IPS DF 6.9 (cell line): ENCODE results near the gene PDE12.

ENCODE experiments used
- DNase-seq: peaks from one replicate; pipeline ENCODE4 v3.0.0-alpha.2; 2013; ENCODE audit warnings: low read depth, low spot score
- H3K27ac ChIP-seq: one replicate; pipeline ENCODE4 v1.5.1; 2013; ENCODE audit warnings: low read length, control low read depth
- H3K27me3 ChIP-seq: 2 replicates; pipeline ENCODE4 v1.6.1; 2013; ENCODE audit warnings: mild to moderate bottlenecking, low read length; ENCODE audit not compliant: control insufficient read depth, insufficient read depth
- H3K36me3 ChIP-seq: 2 replicates; pipeline ENCODE4 v1.6.1; 2013; ENCODE audit warnings: low read length; ENCODE audit not compliant: control insufficient read depth, insufficient read depth
- H3K4me1 ChIP-seq: 2 replicates; pipeline ENCODE4 v1.6.1; 2013; ENCODE audit warnings: low read length; ENCODE audit not compliant: control insufficient read depth, insufficient read depth
- H3K4me3 ChIP-seq: 2 replicates; pipeline ENCODE4 v1.5.1; 2013; ENCODE audit warnings: mild to moderate bottlenecking, low read length
- H3K9me3 ChIP-seq: 2 replicates; pipeline ENCODE4 v1.6.1; 2013; ENCODE audit warnings: low read length, inconsistent platforms; ENCODE audit not compliant: control insufficient read depth, insufficient read depth
- WGBS: extraction: QIAGEN DNeasy Blood & Tissue Kit; methylation state at CpG from one replicate; pipeline ENCODE4 v1.1.7; 2013; ENCODE audit warnings: mixed read lengths, missing lambda C conversion rate; ENCODE audit not compliant: insufficient read length, insufficient coverage; 5-methylcytosine and 5-hydroxymethylcytosine counted together

PDE12 gene

DNA sequence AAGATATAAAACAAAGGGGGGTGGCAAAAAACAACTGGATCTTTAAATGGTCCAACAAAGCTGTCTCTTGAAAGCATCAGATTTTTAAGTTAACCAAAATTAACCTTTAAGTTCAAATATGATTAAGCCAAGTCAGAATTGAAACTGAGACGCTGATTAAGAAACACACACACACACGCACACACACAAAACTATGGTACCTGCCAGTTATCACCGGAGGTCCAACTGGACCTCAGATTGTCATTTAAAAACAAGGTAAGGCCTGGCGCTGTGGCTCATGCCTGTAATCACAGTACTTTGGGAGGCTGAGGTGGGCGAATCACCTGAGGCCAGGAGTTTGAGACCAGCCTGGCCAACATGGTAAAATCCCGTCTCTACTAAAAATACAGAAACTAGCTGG, 30.7 kb downstream of the PDE12 start:
- Histone ChIP-seq H3K27me3 (no peaks in the 10 kb centered on the region), H3K4me1 (no peaks in the 10 kb centered on the region), H3K4me3 (no peak overlapping the region), H3K9me3 (no peaks in the 10 kb centered on the region), H3K36me3 (no peaks in the 10 kb centered on the region; the same call in 1 of the 2 replicates), H3K27ac (no peak overlapping the region)
- WGBS, result no CpG with 5 or more reads among the region's 6 CpGs
- no peak for DNase-seq

DNA sequence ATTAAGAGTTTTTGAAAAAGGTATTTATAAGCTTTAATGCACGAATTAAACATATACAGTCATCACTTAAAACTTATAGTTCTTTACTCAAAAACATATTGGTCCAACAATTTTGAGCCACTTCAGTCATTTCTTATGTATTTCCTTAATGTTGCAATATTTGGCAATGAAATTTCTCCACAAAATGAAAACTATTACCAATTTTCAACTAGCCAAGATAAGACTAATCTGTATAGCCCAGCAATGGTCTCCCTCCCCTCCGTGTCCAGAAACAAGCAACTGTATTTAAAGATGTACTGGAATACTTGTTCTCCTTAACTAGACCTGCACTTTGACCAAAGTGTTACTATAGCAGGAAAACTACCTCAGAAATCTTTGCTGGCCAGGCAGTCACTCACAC, 31.8 kb downstream of the PDE12 start:
- no peak overlapping the region for H3K27ac ChIP-seq
- H3K27me3 ChIP-seq, result no peaks in the 10 kb centered on the region
- no peaks in the 10 kb centered on the region; the same call in 1 of the 2 replicates for H3K36me3 ChIP-seq
- H3K9me3 ChIP-seq, result no peaks in the 10 kb centered on the region
- H3K4me1 ChIP-seq, result no peaks in the 10 kb centered on the region
- DNase-seq, result no peak
- H3K4me3 ChIP-seq, result no peak overlapping the region
- no CpG with 5 or more reads among the region's 2 CpGs for WGBS

DNA sequence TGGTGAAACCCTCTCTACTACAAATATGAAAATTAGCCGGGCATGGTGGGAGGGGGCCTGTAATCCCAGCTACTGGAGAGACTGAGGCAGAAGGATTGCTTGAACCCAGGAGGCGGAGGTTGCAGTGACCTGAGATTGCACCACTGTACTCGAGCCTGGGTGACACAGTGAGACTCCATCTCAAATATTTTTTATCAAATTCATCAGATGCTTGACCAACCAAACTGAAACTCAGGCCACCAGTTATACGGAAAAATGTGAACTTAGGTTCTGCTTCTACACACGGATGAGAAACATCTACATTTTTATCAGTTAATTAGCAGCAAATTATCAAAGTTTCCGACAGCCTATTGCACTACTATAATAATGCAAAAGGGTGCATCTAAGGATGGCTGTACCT, 36.2 kb downstream of the PDE12 start:
- H3K9me3 ChIP-seq, result no peaks in the 10 kb centered on the region
- no peaks in the 10 kb centered on the region for H3K36me3 ChIP-seq
- H3K4me1 ChIP-seq, result no peaks in the 10 kb centered on the region
- no peaks in the 10 kb centered on the region for H3K27me3 ChIP-seq
- no peak overlapping the region for H3K4me3 ChIP-seq
- no peak overlapping the region for H3K27ac ChIP-seq
- no CpG with 5 or more reads among the region's 6 CpGs for WGBS
- DNase-seq, result no peak

DNA sequence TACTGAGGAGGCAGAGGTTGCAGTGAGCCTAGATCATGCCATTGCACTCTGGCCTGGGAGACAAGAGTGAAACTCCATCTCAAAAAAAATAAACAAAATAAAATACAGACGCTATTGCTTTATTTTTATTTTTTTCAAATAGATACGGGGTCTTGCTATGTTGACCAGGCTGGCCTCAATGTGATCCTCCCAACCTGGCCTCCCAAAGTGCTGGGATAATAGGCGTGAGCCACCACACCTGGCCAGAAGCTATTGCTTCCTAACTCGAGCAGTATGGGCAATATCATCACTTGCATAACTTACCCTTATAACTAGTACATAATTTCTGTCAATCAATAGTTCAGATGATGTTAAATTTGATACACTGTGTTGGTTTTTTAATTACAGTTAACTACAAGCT, 38.1 kb downstream of the PDE12 start:
- H3K4me3 ChIP-seq, result no peak overlapping the region
- no peak overlapping the region for H3K27ac ChIP-seq
- H3K36me3 ChIP-seq, result no peaks in the 10 kb centered on the region
- no peaks in the 10 kb centered on the region for H3K4me1 ChIP-seq
- no peaks in the 10 kb centered on the region for H3K9me3 ChIP-seq
- no peak for DNase-seq
- WGBS, result no CpG with 5 or more reads among the region's 4 CpGs
- H3K27me3 ChIP-seq, result no peaks in the 10 kb centered on the region

DNA sequence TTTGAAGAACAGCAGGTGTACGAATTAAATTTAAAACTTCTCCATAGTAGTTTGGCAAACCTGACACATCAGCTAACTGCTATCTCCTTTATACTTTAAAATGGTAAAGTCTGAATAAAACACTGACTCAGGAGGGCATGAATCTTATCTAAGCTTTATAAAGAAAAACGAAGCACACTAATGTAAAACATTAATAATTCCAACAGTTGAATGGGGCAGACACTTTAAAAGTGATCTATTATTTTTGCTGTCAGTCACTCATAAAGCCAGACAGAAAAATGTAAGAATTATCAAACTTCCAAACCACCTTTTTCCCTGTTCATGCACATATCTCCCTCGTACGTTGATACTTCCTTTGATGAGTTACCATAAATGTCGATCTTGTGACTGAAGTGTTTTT, 38.5 kb downstream of the PDE12 start:
- Histone ChIP-seq H3K4me1 (no peaks in the 10 kb centered on the region), H3K36me3 (no peaks in the 10 kb centered on the region), H3K4me3 (no peak overlapping the region), H3K27ac (no peak overlapping the region), H3K9me3 (no peaks in the 10 kb centered on the region), H3K27me3 (no peaks in the 10 kb centered on the region)
- no CpG with 5 or more reads among the region's 5 CpGs for WGBS
- no peak for DNase-seq

DNA sequence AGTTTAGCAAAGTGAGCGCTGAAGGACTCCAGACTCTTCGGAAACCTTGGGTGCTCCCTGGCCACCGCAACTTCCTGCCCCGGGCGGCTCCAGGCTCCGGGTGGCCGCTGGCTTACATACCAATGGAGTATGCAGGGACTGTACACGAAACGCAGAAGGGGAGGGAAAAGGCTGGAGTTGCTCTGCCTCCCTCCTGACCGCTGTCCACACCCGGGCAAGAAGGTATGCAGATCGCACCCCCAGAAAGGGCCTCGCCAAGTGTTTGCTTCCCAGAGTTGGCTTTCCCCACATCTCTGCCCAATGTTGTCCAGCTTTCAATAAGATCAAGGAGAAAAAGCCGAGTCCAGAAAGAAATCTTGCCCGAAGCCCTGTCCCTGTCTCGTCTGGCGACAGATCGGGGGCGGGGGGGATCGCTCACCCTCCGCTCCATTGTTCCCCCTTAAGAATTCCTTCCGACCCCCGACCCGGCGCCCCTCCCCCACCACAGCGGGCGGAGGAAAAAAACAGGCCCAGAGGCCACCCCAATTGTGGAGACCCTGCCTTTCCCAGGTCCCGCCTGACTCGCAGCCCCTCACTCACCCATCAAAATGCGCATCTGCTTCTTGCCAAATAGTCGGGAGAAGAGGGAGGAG, 40.5 kb downstream of the PDE12 start:
- DNase-seq, result no peak
- Histone ChIP-seq H3K36me3 (no peaks in the 10 kb centered on the region), H3K9me3 (no peaks in the 10 kb centered on the region), H3K27me3 (no peaks in the 10 kb centered on the region), H3K27ac (no peak overlapping the region), H3K4me3 (peak overlapping the region; percentile 65), H3K4me1 (no peaks in the 10 kb centered on the region)
- WGBS, result no CpG with 5 or more reads among the region's 31 CpGs

DNA sequence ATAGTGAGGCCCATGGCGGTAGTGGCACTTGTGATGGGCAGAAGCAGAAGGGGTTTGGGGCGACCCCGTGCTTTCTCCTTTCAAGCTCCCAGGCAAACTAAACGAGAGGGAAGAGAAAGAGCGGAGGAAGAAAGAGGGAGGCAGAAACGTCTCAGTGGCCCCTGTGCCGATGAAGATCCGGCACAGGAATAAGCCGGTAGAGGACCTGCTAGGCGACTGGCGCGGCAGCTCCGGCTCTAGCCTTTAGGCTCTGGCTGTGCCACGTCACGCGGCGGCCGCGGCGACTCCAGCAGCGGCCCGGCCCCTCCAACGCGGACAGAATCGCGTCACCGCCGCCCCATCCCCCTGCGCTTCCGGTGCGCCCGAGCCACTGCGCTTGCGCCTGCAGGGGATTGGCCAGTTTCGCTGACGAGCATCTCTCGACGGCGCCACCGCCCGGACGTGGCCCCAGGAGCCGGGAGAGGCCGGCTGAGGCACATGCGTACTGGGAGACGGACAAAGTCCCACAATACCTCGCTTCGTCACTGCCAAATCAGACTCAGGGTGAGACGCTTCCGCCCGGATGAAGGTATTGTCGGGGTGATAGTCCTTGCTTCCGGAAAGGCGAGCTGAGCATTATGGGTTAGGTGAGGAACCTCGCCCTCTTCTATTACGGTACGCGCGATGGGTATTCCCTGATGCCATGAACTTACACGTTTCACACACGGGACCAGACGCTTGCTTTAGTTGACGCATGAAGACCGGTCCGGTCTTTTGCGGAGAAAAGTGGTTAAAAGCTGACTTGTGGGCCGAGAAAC, 41.3 kb downstream of the PDE12 start, which contains the start of gene ARF4:
Gene ARF4 (minus strand): TSS at position 218 of the 797 bp plus-strand sequence. CDS start 204 bp downstream, at position 14.
- WGBS, result no CpG with 5 or more reads among the region's 67 CpGs
- no peaks in the 10 kb centered on the region for H3K27me3 ChIP-seq
- H3K36me3 ChIP-seq, result no peaks in the 10 kb centered on the region
- peak within 1 kb of the TSS; percentile 67 for H3K4me3 ChIP-seq
- DNase-seq, result peak; percentile 98
- no peaks in the 10 kb centered on the region for H3K4me1 ChIP-seq
- H3K9me3 ChIP-seq, result no peaks in the 10 kb centered on the region
- H3K27ac ChIP-seq, result no peak within 1 kb of the TSS

DNA sequence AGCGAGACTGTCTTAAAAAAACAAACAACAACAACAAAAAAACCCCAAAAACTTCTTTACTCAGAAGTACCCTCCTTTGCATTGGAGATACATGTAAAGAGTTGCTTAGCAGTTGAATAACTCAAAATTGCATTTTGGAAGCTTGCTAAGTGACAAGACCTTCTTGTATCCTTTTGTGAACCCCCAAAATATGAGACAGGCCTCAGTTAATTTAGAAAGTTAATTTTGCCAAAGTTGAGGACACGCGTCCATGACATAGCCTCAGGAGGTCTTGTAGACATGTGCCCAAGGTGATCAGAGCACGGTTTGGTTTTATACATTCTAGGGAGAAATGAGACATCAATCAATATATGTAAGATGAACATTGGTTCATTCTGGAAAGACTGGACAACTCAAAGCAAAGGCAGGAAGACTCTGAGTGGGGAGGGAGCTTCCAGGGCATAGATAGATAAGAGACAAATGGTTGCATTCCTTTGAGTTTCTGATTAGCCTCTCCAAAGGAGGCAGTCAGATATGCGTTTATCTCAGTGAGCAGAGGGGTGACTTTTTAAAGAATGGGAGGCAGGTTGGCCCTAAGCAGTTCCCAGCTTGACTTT, 42.8 kb downstream of the PDE12 start:
- no peak for DNase-seq
- Histone ChIP-seq H3K27me3 (no peaks in the 10 kb centered on the region), H3K27ac (no peak overlapping the region), H3K36me3 (no peaks in the 10 kb centered on the region), H3K4me3 (no peak overlapping the region), H3K4me1 (no peaks in the 10 kb centered on the region), H3K9me3 (no peaks in the 10 kb centered on the region)
- WGBS, result no CpG with 5 or more reads among the region's 5 CpGs

DNA sequence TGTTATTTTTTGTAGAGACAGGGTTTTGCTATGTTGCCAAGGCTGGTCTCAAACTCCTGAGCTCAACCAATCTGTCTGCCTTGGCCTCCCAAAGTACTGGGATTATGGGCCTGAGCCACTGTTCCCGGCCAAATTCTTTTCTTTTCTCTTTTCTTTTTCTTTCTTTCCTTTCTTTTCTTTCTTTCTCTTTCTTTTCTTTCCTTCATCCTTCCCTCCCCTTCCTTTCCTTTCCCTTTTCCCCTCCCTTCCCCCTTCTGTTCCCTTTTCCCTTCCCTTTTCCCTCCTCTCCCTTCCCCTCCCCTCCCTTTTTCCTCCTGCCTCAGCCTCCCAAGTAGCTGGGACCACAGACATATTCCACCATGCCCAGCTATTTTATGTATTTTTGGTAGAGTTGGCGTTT, 44.1 kb downstream of the PDE12 start:
- H3K27ac ChIP-seq, result no peak overlapping the region
- no peaks in the 10 kb centered on the region for H3K9me3 ChIP-seq
- no peak overlapping the region for H3K4me3 ChIP-seq
- H3K4me1 ChIP-seq, result no peaks in the 10 kb centered on the region
- H3K36me3 ChIP-seq, result no peaks in the 10 kb centered on the region
- no peak for DNase-seq
- WGBS, result no CpG with 5 or more reads among the region's 2 CpGs
- H3K27me3 ChIP-seq, result no peaks in the 10 kb centered on the region

DNA sequence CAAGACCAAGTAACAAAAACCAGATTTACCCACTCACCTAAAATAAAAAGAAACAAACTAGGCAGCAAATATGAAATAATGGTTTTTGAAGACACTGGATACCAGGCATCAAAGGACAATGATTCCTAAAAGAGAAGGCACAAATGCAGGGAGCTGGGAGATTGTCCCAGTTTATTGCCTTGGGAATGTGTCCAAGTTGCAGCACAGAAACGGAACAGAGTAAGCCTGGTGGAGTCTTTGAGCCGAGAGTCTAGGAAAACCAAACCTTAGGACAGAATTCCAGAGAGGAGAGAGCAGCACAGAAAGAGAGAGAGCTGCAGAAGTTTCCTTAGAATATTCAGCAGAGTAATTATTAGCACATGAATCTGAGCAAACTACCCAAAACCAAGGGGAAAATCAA, 48.9 kb downstream of the PDE12 start:
- H3K36me3 ChIP-seq, result no peaks in the 10 kb centered on the region
- DNase-seq, result no peak
- no peaks in the 10 kb centered on the region for H3K27me3 ChIP-seq
- no peak overlapping the region for H3K4me3 ChIP-seq
- no CpG with 5 or more reads among the region's 2 CpGs for WGBS
- no peaks in the 10 kb centered on the region for H3K4me1 ChIP-seq
- H3K9me3 ChIP-seq, result no peaks in the 10 kb centered on the region
- H3K27ac ChIP-seq, result no peak overlapping the region
